RWPE1 (cell line): ENCODE data around the gene KDSR.

Experiments
- CTCF ChIA-PET: fragments of 350-600 bp; sonication (Branson Sonifier 250); formaldehyde crosslinking; extraction: SDS; loops from one replicate; lab custom pipeline; 2021; lab: Yijun Ruan, JAX
- POLR2A ChIA-PET: fragments of 400-600 bp; formaldehyde crosslinking; extraction: SDS; loops from one replicate; lab custom pipeline; 2020; ENCODE audit warnings: antibody characterized with exemption; ENCODE audit not compliant: low non-redundant PET; lab: Yijun Ruan, JAX
- DNase-seq: peaks from one replicate; pipeline ENCODE4 v3.0.0; 2012; ENCODE audit warnings: low spot score
- H3K27ac ChIP-seq: fragments of 450-650 bp; 2 replicates; pipeline ENCODE4 v1.5.1; 2017
- TF ChIP-seq, protein P1 (sequence below): fragments of 450-650 bp; conservative IDR thresholded peaks from 2 replicates; pipeline ENCODE4 v1.5.1; 2017; ENCODE audit warnings: low read depth, mild to moderate bottlenecking

The KDSR gene

DNA sequence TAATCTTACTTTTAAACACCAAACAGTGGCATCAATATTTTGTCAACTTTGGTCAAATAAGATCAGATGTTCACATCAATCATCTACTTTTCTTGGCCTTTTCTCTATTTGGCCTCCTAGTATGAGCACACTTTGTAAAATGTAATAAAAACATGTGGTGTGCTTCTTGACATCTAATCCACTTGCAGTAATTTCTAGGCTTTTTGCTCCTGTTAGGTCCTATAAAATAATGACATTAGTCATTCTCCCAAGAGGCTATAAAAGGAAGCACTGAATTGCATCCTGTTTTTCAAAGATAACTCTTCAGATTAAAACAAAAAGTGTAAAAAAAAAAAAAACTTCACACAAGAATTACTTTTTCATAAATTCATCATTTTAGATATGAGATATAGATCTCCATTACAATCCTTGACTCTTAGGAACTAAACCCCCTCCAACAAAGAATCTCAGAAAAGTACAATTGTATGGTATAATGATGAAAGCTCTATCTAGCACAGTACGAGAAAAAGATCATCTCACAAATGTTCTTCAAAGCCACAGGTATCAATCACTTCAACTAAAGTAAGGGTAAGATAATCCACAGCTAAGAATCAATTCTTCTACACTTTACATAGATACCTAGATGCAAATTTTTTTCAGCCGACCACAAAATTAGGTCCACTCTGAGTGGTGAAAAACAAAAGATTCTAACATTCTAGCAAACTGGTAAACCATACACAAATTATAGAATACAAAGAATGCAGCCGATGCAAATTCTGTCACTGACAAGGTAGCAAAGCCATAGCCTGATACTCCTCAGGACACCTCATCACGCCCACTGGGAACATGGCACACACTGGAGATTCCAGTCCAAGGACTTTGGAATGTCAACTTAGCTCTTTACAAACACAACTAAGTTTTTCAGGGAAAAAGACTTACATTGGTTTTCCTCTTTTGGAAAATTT is 50.1 kb downstream of the KDSR start:
- H3K27ac ChIP-seq = no peak overlapping the region
- POLR2A ChIA-PET = no interaction called here
- CTCF ChIA-PET = interaction anchor here (0.5 to 0.7 kb wide), 3 partner anchors 9 to 528 kb away, joined by 3 read pairs; no protein-coding TSS in a partner anchor
- TF ChIP-seq, protein P1, sequence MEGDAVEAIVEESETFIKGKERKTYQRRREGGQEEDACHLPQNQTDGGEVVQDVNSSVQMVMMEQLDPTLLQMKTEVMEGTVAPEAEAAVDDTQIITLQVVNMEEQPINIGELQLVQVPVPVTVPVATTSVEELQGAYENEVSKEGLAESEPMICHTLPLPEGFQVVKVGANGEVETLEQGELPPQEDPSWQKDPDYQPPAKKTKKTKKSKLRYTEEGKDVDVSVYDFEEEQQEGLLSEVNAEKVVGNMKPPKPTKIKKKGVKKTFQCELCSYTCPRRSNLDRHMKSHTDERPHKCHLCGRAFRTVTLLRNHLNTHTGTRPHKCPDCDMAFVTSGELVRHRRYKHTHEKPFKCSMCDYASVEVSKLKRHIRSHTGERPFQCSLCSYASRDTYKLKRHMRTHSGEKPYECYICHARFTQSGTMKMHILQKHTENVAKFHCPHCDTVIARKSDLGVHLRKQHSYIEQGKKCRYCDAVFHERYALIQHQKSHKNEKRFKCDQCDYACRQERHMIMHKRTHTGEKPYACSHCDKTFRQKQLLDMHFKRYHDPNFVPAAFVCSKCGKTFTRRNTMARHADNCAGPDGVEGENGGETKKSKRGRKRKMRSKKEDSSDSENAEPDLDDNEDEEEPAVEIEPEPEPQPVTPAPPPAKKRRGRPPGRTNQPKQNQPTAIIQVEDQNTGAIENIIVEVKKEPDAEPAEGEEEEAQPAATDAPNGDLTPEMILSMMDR = no peak
- no peak for DNase-seq

DNA sequence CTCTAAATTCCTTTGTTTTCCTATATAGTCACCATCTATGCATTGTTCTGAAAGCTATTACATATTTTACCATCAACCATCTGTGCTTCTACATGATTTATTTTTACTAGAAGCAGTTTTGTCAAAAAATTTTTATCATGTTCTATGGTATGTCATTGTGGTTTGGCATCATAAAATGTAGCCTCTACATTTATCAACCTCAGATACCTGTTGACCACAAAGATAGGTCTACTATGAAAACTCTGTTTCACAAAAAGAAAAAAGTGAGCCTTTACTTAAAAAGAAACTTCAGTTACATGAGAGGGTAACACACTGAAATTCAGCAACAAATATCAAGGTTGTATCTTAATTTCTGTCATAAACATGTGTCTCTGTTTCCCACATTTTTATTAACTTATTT is 51.1 kb downstream of the KDSR start:
- DNase-seq = no peak
- ChIA-PET CTCF (no interaction called here), POLR2A (no interaction called here)
- H3K27ac ChIP-seq = no peak overlapping the region
- TF ChIP-seq, protein P1 = no peak

DNA sequence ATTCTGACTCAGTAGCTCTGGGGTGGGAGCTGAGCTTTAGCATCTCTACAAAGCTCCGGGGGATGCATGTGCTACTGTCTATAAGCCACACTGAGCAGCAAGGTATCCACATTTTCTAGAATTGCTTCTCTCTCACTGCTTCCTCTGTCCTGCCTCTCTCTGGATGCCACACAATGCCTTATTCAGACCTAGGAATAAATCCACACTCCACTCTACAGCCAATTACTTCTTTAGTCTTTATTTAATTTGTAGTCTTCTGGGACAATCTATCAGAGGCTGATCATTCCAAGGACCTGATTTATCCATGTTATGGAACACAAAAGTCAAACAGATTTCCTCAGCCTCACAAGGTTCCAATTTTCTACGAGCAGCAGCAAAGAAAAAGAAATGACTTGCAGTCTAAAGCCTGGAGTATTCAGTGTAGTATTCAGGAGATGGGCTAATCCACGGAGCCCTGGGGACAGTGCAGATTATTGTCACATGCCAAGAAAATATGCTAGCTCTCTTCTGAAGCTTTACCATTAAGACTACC is 51.8 kb downstream of the KDSR start:
- ChIA-PET CTCF (interaction anchor here (0.6 kb wide), 1 partner anchor 346 kb away, joined by 3 read pairs; no protein-coding TSS in a partner anchor), POLR2A (no interaction called here)
- H3K27ac ChIP-seq = no peak overlapping the region
- no peak for DNase-seq
- TF ChIP-seq, protein P1 = no peak

DNA sequence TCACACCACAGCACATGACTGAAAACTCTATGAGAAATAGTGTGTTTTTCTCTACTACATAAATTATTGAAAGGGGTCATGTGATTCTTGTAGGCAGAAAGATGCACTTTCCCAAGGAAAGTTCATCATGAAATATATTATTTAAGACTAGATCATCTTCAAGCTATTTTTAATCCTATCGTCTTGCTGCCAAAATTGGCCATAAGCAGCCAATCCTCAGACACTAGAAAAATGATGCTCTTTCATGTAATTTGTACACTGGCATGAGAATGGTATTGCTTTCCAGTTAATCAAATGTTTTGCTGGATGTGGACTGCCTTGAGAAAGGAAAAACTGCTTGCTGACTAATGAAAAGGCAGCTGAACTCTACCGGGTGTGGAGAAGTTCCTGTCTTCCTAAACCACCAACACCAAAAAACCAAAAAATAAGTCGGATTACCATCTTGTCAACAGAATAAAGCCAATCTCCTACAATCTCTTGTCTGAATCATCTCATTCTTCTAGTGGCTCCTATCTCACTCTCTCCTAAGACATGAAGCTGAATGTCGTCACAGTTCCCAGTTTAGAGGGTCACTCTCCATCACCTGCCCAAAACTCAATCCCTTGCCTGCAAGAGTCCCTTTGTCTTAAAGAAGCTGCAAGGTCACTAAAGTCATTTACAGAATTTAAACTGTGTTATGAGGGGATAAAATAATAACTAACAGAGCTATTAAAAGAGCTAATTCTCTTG is 52.8 kb downstream of the KDSR start:
- TF ChIP-seq, protein P1 = no peak
- H3K27ac ChIP-seq = no peak overlapping the region
- CTCF ChIA-PET = interaction anchor here (0.6 kb wide), 1 partner anchor 345 kb away, joined by 3 read pairs; no protein-coding TSS in a partner anchor
- DNase-seq = no peak
- POLR2A ChIA-PET = no interaction called here

DNA sequence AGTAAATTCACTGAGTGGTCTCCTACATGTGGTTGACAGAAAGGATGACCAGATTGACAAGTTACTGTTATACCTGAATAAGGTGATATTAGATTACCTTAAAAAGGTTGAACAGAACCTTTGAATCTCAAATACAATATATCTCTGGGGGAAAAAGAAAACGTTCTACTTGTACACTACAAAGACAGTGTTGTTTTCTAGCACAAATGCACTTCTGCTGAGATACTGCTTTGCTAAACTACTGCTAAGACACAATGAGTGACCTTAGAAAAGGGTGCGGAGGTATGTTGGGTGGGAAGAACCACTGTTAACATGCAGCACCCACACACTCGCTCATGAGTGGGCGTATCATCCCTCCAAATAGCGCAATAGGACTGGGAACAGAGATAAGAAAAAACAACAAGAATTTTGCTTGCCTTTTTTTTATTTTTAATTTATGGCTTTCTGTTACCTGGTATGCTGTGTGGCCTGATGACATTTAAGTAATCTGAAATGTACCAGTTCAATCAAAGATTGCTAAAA is 53.5 kb downstream of the KDSR start:
- no peak for DNase-seq
- POLR2A ChIA-PET = no interaction called here
- TF ChIP-seq, protein P1 = no peak
- CTCF ChIA-PET = no interaction called here
- no peak overlapping the region for H3K27ac ChIP-seq
